Smooth muscle cell of the brain vasculature (primary cell): ENCODE data around the gene APOL2.
"Not testable (repeated sequence)": the region's sequence is repeated elsewhere in the genome, so short reads cannot be mapped to it uniquely, and the experiment has no call there.

Source experiments
- DNase-seq: peaks from one replicate; pipeline ENCODE4 v3.0.0-alpha.2; 2012; ENCODE audit warnings: low read depth, low spot score

The APOL2 gene

GRCh38 chr22:36263216-36263673, 23.9 kb upstream of the APOL2 start:
- not testable (repeated sequence) for DNase-seq

GRCh38 chr22:36262307-36262706, 23.0 kb upstream of the APOL2 start:
- DNase-seq, result not testable (repeated sequence)

GRCh38 chr22:36261675-36262074, 22.3 kb upstream of the APOL2 start:
- DNase-seq, result not testable (repeated sequence)

GRCh38 chr22:36259615-36260300, 20.4 kb upstream of the APOL2 start:
- no peak for DNase-seq

GRCh38 chr22:36258701-36259614, 19.6 kb upstream of the APOL2 start:
- DNase-seq, result no peak

GRCh38 chr22:36257948-36258670, 18.8 kb upstream of the APOL2 start:
- no peak for DNase-seq

GRCh38 chr22:36257308-36257707, 18.0 kb upstream of the APOL2 start:
- DNase-seq, result no peak

GRCh38 chr22:36256478-36256877, 17.2 kb upstream of the APOL2 start:
- DNase-seq, result no peak

- not testable (repeated sequence) for DNase-seq
Observed at GRCh38 chr22:36255572-36255971, 16.2 kb upstream of the APOL2 start.

- no peak for DNase-seq
Observed at GRCh38 chr22:36253523-36254490, 14.5 kb upstream of the APOL2 start.

- no peak for DNase-seq
Observed at GRCh38 chr22:36252754-36253522, 13.6 kb upstream of the APOL2 start, which contains the start of gene APOL1. Gene APOL1, plus strand, starts transcription at chr22:36253133. Its CDS starts 1,823 bp downstream, at chr22:36254956.

GRCh38 chr22:36251979-36252608, 12.8 kb upstream of the APOL2 start:
- not testable (repeated sequence) for DNase-seq

GRCh38 chr22:36250292-36250960, 11.1 kb upstream of the APOL2 start:
- not testable (repeated sequence) for DNase-seq

GRCh38 chr22:36249160-36249559, 9.8 kb upstream of the APOL2 start:
- DNase-seq, result no peak

GRCh38 chr22:36247955-36248354, 8.6 kb upstream of the APOL2 start:
- no peak for DNase-seq

- DNase-seq, result no peak
Observed at GRCh38 chr22:36246718-36247117, 7.4 kb upstream of the APOL2 start.

GRCh38 chr22:36245805-36246356, 6.6 kb upstream of the APOL2 start:
- DNase-seq, result no peak
